ENCODE measurements around the gene CDC14B.

CDC14B gene

DNA sequence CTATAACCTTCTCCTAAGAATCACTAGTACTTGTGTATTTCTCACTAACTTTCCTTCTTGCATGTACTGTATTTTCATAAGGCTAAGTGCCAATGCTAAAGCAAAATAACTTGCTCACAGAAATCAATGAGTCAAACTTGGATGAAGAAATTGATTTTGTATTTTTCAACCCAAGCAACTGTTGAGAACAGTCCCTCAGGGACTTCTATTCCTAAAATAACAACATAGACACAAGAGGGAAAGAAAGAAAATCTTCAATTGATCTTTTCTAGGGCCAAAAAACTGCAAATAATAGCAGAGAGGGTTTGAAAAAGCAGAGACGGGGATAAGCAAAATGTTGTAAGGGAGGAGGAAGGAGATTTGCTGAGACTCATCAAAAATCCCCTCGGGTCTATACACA is 99.9 kb downstream of the CDC14B start:
- H3K27me3 ChIP-seq (ENCODE audit: control insufficient read depth, low read length) = peaks cover 8% of the 10 kb centered on the region; the same call in 1 of the 2 replicates
- H3K4me3 ChIP-seq (ENCODE audit: low read length) = no peak overlapping the region
- H4K20me1 ChIP-seq (ENCODE audit: control insufficient read depth, insufficient read depth, low read depth, low read length) = no peaks in the 10 kb centered on the region
- no peak overlapping the region for H3K27ac ChIP-seq (ENCODE audit: low read depth, low read length)
- no peak overlapping the region for H3K4me2 ChIP-seq (ENCODE audit: low read length)
- no peaks in the 10 kb centered on the region for H3F3A ChIP-seq (ENCODE audit: control insufficient read depth, insufficient read depth)
- no peaks in the 10 kb centered on the region for H3K4me1 ChIP-seq (ENCODE audit: control insufficient read depth, low read length)
- TF ChIP-seq EZH2phosphoT487 (IDR thresholded peaks at IDR 0.05; ENCODE audit: borderline replicate concordance, low read length) = no peak
- TF ChIP-seq, protein P1, sequence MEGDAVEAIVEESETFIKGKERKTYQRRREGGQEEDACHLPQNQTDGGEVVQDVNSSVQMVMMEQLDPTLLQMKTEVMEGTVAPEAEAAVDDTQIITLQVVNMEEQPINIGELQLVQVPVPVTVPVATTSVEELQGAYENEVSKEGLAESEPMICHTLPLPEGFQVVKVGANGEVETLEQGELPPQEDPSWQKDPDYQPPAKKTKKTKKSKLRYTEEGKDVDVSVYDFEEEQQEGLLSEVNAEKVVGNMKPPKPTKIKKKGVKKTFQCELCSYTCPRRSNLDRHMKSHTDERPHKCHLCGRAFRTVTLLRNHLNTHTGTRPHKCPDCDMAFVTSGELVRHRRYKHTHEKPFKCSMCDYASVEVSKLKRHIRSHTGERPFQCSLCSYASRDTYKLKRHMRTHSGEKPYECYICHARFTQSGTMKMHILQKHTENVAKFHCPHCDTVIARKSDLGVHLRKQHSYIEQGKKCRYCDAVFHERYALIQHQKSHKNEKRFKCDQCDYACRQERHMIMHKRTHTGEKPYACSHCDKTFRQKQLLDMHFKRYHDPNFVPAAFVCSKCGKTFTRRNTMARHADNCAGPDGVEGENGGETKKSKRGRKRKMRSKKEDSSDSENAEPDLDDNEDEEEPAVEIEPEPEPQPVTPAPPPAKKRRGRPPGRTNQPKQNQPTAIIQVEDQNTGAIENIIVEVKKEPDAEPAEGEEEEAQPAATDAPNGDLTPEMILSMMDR (IDR thresholded peaks at IDR 0.05; ENCODE audit: low read depth, low read length, poor library complexity, severe bottlenecking) = no peak
- no peaks in the 10 kb centered on the region for H3K9me2 ChIP-seq (replicated peaks; ENCODE audit: control insufficient read depth, low read length)
- H3K36me3 ChIP-seq (ENCODE audit: control insufficient read depth, low read length) = no peaks in the 10 kb centered on the region
- no peaks in the 10 kb centered on the region for H3K9me3 ChIP-seq (ENCODE audit: control insufficient read depth, insufficient read depth, low read length)
- no peaks in the 10 kb centered on the region for H3K79me2 ChIP-seq (ENCODE audit: control insufficient read depth, low read length)

DNA sequence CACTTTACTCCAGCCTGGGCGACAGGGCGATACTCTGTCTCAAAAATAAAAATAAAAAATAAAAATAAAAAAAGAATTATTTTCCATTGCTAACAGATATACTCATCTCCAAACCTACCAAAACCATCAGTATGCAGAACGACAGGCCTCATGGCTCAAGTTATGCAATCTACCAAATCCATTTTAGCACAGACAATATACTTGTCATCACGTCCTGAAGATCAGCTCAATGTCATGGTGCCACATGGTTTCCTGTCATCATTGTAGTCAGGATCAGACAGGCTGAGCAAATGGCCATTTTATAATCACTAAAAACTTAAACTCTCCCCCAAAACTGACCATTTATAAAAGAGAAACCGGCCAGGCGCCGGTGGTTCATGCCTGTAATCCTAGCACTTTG is 100.5 kb downstream of the CDC14B start:
- no peak overlapping the region for H3K4me2 ChIP-seq (ENCODE audit: low read length)
- TF ChIP-seq, protein P1 (IDR thresholded peaks at IDR 0.05; ENCODE audit: low read depth, low read length, poor library complexity, severe bottlenecking) = no peak
- TF ChIP-seq EZH2phosphoT487 (IDR thresholded peaks at IDR 0.05; ENCODE audit: borderline replicate concordance, low read length) = no peak
- H3K9me2 ChIP-seq (replicated peaks; ENCODE audit: control insufficient read depth, low read length) = no peaks in the 10 kb centered on the region
- no peaks in the 10 kb centered on the region for H3K4me1 ChIP-seq (ENCODE audit: control insufficient read depth, low read length)
- H3F3A ChIP-seq (ENCODE audit: control insufficient read depth, insufficient read depth) = no peaks in the 10 kb centered on the region
- no peaks in the 10 kb centered on the region for H3K36me3 ChIP-seq (ENCODE audit: control insufficient read depth, low read length)
- no peak overlapping the region for H3K4me3 ChIP-seq (ENCODE audit: low read length)
- H3K27me3 ChIP-seq (ENCODE audit: control insufficient read depth, low read length) = peaks cover 13% of the 10 kb centered on the region; the same call in 1 of the 2 replicates
- H3K9me3 ChIP-seq (ENCODE audit: control insufficient read depth, insufficient read depth, low read length) = no peaks in the 10 kb centered on the region
- no peak overlapping the region for H3K27ac ChIP-seq (ENCODE audit: low read depth, low read length)
- no peaks in the 10 kb centered on the region for H3K79me2 ChIP-seq (ENCODE audit: control insufficient read depth, low read length)
- H4K20me1 ChIP-seq (ENCODE audit: control insufficient read depth, insufficient read depth, low read depth, low read length) = no peaks in the 10 kb centered on the region

DNA sequence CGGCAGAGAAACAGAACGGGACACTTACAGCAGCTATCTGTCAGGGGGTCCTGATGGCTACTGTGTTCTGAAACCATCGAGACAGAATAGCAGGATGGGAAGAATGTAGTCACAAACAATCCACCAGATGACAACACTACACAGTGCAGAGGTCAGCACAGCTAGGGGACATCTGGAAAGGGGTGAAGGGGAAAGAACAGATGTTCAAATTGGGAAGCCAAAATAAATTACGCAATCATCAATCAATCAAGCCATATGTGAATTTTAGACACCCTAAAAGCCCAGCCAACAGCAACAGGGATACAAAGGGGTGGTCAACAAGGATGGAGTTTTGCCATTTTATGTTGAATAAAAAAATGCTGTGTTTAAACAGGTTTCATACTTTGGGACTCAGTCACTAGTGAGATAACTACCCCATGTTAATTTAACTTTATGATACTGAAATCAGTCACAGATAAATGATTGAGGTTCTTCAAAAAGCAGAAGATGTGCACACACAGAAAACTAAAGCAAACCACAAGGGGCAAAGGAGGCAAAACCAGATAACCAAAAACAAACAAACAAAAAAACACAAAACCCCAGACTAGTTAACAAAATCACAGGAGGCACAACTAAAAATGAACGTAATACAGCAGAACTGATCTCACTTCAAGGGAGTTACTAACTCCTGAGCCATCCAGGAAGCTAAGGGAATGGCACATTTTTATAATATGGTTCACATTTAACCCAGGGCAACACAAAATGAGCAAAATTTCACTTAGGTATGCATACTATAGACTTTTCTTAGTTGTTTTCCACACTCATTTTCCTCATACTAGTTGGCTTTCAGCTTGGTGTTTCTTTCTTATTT is 103.8 kb downstream of the CDC14B start:
- Histone ChIP-seq H3K27me3 (ENCODE audit: control insufficient read depth, low read length) (peaks cover 8% of the 10 kb centered on the region; the same call in 1 of the 2 replicates), H3K27ac (ENCODE audit: low read depth, low read length) (no peak overlapping the region), H3K4me2 (ENCODE audit: low read length) (no peak overlapping the region), H3F3A (ENCODE audit: control insufficient read depth, insufficient read depth) (no peaks in the 10 kb centered on the region), H3K9me2 (replicated peaks; ENCODE audit: control insufficient read depth, low read length) (no peaks in the 10 kb centered on the region), H4K20me1 (ENCODE audit: control insufficient read depth, insufficient read depth, low read depth, low read length) (no peaks in the 10 kb centered on the region), H3K4me3 (ENCODE audit: low read length) (no peak overlapping the region), H3K36me3 (ENCODE audit: control insufficient read depth, low read length) (no peaks in the 10 kb centered on the region), H3K4me1 (ENCODE audit: control insufficient read depth, low read length) (no peaks in the 10 kb centered on the region), H3K79me2 (ENCODE audit: control insufficient read depth, low read length) (no peaks in the 10 kb centered on the region), H3K9me3 (ENCODE audit: control insufficient read depth, insufficient read depth, low read length) (no peaks in the 10 kb centered on the region)
- TF ChIP-seq EZH2phosphoT487 (IDR thresholded peaks at IDR 0.05; ENCODE audit: borderline replicate concordance, low read length) = no peak
- TF ChIP-seq, protein P1 (IDR thresholded peaks at IDR 0.05; ENCODE audit: low read depth, low read length, poor library complexity, severe bottlenecking) = no peak
